Stimulated activated CD4-positive, alpha-beta T cell treated with anti-CD3 and anti-CD28 coated beads, Interleukin-4, amount 100 ng/mL, for 1 hour (primary cell): ENCODE measurements around the gene CCDC152.
"Not testable (repeated sequence)": the region's sequence is repeated elsewhere in the genome, so short reads cannot be mapped to it uniquely, and the experiment has no call there.

Experiments used
- DNase-seq: peaks from one replicate; pipeline ENCODE4 v3.0.0-alpha.2; 2020

The CCDC152 gene, protein sequence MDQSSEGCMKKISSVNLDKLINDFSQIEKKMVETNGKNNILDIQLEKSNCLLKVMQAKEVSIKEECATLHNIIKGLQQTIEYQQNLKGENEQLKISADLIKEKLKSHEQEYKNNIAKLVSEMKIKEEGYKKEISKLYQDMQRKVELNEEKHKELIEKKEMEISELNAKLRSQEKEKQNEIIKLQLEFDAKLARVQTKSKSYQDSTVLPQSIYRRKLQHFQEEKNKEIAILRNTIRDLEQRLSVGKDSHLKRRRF

DNA sequence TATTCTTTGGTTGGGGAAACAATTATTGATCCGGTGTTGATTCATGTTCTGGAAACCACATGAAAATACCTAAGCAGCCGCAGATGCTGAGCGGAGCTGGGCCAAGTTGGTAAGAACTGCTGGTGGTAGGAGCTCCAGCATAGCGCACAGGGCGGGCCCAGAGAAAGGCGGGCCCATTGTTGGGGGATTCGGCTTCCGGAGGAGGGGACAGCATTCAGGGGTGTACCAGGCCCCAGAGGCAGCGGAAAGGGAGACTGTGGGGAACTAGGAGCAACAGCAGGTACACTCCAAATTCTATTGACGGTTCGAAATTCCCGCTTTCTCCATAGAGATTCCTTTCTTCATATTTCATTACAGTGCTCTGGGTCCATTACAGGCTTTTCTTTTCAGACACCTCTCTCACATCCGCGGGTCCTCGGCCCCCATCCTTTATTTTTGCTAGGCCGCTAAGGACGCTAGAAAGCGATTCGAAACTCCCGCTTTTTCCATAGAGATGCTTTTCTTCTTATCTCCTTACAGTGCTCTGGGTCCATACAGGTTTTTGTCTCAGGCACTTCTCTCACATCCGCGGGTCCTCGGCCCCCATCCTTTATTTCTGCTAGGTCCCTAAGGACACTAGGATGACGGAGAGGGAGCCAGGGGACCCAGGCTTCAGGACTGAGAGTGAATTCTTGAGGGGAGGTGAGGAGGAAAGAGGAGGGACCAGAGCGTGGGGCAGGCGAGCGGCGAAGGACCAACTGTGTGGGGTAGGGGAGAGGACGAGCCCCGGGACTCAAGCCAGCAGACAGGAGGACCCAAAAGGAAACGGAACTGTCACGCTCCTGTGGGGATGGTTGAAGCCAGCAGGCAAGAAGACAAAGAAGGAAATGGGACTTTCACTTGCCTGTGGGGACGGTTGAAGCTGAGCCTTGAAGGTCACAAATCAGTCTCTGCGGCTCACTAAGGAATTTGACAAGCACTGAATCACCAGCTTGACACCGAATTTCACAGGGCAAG lies at the start of gene CCDC152:
CCDC152 (plus strand) TSS at position 213 of the 996 bp plus-strand sequence. CDS start 2,304 bp downstream, outside the sequence.
- peak; percentile 59 for DNase-seq

DNA sequence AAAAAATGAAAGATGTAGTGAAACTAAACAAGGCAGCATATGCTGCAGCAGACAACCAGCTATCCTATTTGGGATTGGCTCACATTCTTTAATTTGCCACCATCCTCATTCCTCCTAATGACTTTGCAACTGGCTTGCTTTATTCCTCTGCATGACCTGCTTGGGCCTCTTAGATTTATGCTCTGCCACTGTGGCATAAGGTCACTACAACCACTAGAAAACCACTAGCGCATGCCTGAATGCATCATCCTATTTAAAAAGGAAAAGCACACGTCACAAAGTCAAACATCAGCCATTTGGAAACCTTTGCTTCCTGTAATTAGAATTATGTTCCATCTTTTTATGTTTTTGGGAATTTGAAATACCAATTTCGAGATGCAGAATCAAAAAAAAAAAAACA lies 40.8 kb upstream of the CCDC152 start:
- no peak for DNase-seq

GRCh38 chr5:42718591-42718990 lies 38.0 kb upstream of the CCDC152 start:
- no peak for DNase-seq

GRCh38 chr5:42719034-42719433 lies 37.6 kb upstream of the CCDC152 start:
- no peak for DNase-seq

DNA sequence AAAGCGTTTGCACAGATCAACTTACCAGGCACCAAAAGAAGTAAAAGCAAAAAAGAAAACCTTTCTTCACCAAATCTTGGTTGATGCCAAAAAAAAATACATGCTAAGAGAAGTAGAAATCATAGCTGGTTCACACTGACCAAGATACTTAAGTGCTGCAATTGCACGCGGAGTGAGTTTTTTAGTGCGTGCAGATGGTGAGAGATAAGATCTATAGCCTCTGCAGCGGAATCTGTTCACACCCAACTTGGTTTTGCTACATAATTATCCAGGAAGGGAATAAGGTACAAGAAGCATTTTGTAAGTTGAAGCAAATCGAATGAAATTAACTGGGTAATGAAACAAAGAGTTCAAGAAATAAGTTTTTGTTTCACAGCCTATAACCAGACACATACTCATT lies 36.4 kb upstream of the CCDC152 start:
- DNase-seq = no peak

DNA sequence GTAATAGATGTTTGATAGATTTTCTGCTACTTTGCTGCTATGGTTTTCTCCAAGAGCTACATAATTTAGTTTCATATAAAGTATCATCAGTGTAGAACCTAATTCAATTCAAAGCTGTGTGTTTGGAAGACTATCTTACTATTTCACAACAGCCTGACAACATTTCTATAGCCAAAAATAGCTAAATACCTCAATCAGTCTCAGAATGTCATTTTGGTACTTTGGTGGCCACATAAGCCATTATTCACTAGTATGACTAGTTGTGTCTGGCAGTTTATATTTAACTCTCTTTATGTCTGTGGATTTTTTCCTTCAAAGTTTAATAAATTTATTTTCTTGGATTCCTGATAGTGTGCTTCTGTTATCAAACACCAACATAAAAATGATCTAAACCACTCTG lies 35.1 kb upstream of the CCDC152 start:
- DNase-seq = no peak

DNA sequence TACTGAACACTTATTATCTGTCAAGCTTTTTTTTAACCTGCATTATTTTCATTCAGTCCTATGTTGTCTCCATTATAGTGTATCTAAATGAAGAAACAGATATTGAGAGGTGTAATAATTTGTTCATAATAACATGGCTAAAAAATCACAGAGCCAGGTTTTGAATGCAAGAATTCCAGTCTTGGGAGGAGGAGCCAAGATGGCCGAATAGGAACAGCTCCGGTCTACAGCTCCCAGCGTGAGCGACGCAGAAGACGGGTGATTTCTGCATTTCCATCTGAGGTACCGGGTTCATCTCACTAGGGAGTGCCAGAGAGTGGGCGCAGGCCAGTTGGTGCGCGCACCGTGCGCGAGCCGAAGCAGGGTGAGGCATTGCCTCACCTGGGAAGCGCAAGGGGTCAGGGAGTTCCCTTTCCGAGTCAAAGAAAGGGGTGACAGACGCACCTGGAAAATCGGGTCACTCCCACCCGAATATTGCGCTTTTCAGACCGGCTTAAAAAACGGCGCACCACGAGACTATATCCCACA lies 22.0 kb upstream of the CCDC152 start:
- not testable (repeated sequence) for DNase-seq

- DNase-seq = no peak
These were observed 15.7 kb upstream of the CCDC152 start for GRCh38 chr5:42740920-42741319.

DNA sequence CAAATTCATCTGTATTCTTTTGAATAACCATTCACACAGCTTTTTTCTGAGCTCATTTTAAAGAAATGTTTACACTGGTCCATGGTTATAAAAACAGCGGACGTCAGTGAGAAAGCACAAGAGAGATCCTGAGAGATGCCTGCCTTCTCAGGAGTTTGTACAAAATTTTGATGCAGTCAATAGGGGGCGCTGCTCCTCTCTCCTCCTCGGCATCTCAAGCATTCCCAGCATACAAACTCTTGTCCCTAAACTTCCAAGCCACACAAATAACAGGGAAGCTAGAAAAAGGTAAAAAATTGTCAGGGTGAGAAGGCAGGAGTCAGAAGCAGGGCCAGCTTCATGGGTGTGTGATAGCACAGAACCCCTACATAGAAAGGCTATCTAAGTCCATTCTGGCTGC lies 11.2 kb upstream of the CCDC152 start:
- no peak for DNase-seq

GRCh38 chr5:42745856-42746255 lies 10.8 kb upstream of the CCDC152 start:
- no peak for DNase-seq

DNA sequence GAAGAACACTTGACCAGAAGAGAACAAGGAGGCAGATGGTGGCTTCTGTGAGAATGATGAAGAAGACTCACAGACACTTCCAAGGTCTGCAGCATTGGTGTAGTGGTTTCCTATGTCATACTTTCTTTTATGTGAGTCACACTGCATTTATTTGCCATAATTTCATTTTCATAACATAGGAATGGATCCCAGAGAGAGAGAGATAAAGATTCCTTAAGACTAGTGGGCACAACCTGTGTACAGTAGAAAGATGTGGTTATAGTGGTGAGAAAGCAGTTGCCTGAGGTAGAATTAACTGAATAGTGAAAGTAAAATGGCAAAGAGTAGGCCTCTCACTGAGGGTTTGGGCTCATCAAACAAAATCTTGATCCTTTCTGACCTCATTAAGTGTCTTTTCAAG lies 7.6 kb upstream of the CCDC152 start:
- DNase-seq = no peak

GRCh38 chr5:42750507-42750906 lies 6.1 kb upstream of the CCDC152 start:
- DNase-seq = no peak

GRCh38 chr5:42751044-42751443 lies 5.6 kb upstream of the CCDC152 start:
- no peak for DNase-seq

- no peak for DNase-seq
These were observed 3.5 kb upstream of the CCDC152 start for GRCh38 chr5:42753099-42753498.

DNA sequence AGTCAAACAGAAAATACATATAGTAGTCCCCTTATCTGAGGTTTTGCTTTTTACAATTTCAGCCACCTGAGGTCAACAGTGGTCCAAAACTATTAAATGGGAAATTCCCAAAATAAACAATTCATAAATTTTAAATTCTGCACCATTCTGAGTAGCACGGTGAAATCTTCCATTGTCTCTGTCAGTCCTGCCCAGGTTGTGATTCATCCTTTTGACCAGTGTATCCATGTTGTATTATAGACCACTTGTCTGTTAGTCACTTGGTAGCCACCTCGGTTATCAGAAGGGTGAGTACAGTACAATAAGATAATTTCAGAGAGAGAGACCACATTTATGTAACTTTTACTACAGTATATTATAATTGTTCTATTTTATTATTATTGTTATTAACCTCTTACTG lies 2.8 kb downstream of the CCDC152 start:
- DNase-seq = no peak

GRCh38 chr5:42760426-42760825 lies 3.8 kb downstream of the CCDC152 start:
- no peak for DNase-seq

DNA sequence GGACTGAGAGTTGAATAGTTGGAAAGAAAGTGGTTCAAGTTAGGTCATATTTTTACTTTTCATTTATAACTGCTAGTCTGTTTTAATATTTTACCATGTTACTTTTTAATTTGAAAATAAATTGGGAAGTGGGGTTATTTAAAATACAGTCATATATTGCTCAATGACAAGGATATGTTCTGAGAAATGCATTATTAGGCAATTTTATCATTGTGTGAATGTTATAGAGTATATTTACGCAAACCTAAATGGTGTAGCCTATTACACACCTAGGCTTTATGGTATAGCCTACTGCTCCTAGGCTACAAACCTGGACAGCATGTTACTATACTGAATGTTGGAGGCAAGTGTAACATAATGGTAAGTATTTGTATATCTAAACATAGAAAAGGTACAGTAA lies 5.2 kb downstream of the CCDC152 start:
- DNase-seq = no peak

- DNase-seq = no peak
These were observed 11.0 kb downstream of the CCDC152 start for GRCh38 chr5:42767491-42768105.

DNA sequence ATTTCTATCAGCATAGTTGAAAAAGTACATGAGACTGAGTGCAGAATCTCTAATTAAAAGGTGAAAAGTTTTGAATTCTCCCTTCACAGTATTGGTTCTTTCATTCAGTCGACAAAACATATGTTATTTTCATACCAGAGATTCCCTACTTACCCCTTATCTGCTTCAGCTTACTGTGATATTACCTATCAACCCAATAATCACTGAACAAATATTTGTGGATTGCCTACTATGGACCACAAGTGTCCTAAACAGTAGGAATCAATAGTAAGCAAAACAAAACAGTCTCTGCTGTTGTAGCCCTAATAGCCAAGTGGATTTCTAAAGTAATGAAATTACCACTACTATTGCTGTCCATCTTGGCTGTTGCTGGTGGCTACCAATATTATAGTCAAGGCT lies 11.5 kb downstream of the CCDC152 start:
- DNase-seq = no peak

- DNase-seq = no peak
These were observed 13.4 kb downstream of the CCDC152 start for GRCh38 chr5:42770003-42770402.

DNA sequence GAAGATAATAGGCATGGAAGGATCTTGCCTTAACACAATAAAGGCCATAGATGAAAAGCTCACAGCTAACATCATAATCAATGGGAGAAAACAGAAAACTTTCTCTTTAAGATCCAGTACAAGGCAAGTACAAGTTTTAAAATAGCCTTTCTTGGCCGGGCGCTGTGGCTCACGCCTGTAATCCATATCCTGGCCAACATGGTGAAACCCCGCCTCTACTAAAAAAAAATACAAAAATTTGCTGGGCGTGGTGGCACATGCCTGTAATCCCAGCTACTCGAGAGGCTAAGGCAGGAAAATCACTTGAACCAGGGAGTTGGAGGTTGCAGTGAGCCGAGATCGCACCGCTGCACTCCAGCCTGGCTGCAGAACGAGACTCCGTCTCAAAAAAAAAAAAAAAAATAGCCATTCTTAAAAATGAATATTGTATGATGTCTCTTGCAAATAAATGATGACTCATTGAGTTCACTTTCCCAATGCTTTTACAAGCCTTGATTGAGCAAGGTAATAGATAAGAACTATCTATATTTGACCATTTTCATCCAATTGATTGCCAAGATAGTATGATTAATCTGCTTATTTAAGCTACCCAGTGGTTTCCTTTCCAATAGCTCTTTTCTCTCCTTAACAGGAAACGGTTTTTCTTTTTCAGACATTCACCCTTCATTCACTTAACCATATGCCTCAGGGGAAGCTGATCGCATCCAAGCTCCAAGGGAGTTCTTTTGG lies 15.8 kb downstream of the CCDC152 start:
- no peak for DNase-seq

- DNase-seq = no peak
These were observed 22.5 kb downstream of the CCDC152 start for GRCh38 chr5:42779083-42779482.

GRCh38 chr5:42781584-42781983 lies 25.0 kb downstream of the CCDC152 start:
- DNase-seq = no peak
